Mucosa of rectum (tissue), 2 donors: ENCODE measurements around the gene HYAL3.

ENCODE experiments used
- H3K27ac ChIP-seq, 2 donors: one replicate each; pipeline ENCODE4 v1.7.0; 2013; ENCODE audit warnings: inconsistent platforms in 2 of 2, low read depth in 2 of 2, low read length in 2 of 2
- H3K27me3 ChIP-seq, 2 donors: one replicate each; pipeline ENCODE4 v1.7.0; 2013; ENCODE audit warnings: low read length in 2 of 2; ENCODE audit not compliant: control insufficient read depth in 2 of 2, insufficient read depth in 2 of 2
- H3K36me3 ChIP-seq, 2 donors: one replicate each; pipeline ENCODE4 v1.7.0; 2013; ENCODE audit warnings: low read length in 2 of 2; ENCODE audit not compliant: control insufficient read depth in 2 of 2, insufficient read depth in 2 of 2
- H3K4me1 ChIP-seq, 2 donors: one replicate each; pipeline ENCODE4 v1.7.0; 2013; ENCODE audit warnings: low read length in 2 of 2, mild to moderate bottlenecking in 1 of 2; ENCODE audit not compliant: control insufficient read depth in 2 of 2, insufficient read depth in 2 of 2
- H3K4me3 ChIP-seq, 2 donors: one replicate each; pipeline ENCODE4 v1.7.0; 2013; ENCODE audit warnings: low read length in 2 of 2
- H3K9ac ChIP-seq, 2 donors: one replicate each; pipeline ENCODE4 v1.7.0; 2013; ENCODE audit warnings: low read length in 2 of 2, low read depth in 1 of 2, mild to moderate bottlenecking in 1 of 2
- H3K9me3 ChIP-seq, 2 donors: one replicate each; pipeline ENCODE4 v1.7.0; 2013; ENCODE audit warnings: low read length in 2 of 2; ENCODE audit not compliant: control insufficient read depth in 2 of 2
- donor health status: healthy.
- donor health status: Normal muscosa, but diverticular disease.

HYAL3 gene

GRCh38 chr3:50270422-50271224 is 28.6 kb downstream of the HYAL3 start:
- H3K27me3 ChIP-seq: peaks cover 0 to 7% of the 10 kb centered on the region in 2 donors
- H3K9me3 ChIP-seq: no peaks in the 10 kb centered on the region
- H3K9ac ChIP-seq: peak overlapping the region; percentile 60 to 93
- peak overlapping the region; percentile 30 to 79 for H3K4me3 ChIP-seq
- H3K27ac ChIP-seq: peak overlapping the region; percentile 96 to 97
- peaks cover 62 to 69% of the 10 kb centered on the region in 2 donors for H3K4me1 ChIP-seq
- H3K36me3 ChIP-seq: peaks cover 0 to 5% of the 10 kb centered on the region in 2 donors

GRCh38 chr3:50269977-50270413 is 29.2 kb downstream of the HYAL3 start:
- Histone ChIP-seq H3K4me3 (peak overlapping the region; percentile 71 to 79), H3K27ac (peak overlapping the region; percentile 96 to 97)

GRCh38 chr3:50269460-50269859 is 29.7 kb downstream of the HYAL3 start:
- Histone ChIP-seq H3K9me3 (no peaks in the 10 kb centered on the region), H3K4me3 (peak overlapping the region; percentile 71 to 79), H3K27ac (peak overlapping the region; percentile 96 to 97), H3K4me1 (peaks cover 71 to 78% of the 10 kb centered on the region in 2 donors), H3K36me3 (peaks cover 0 to 3% of the 10 kb centered on the region in 2 donors), H3K27me3 (peaks cover 0 to 3% of the 10 kb centered on the region in 2 donors), H3K9ac (peak overlapping the region; percentile 93 to 94)

More at GRCh38 chr3:50269977-50270413, 29.2 kb downstream of the HYAL3 start:
- Histone ChIP-seq H3K9ac (peak overlapping the region; percentile 93 to 94), H3K36me3 (peaks cover 0 to 5% of the 10 kb centered on the region in 2 donors), H3K27me3 (peaks cover 0 to 5% of the 10 kb centered on the region in 2 donors), H3K9me3 (no peaks in the 10 kb centered on the region), H3K4me1 (peaks cover 68 to 75% of the 10 kb centered on the region in 2 donors)

- Histone ChIP-seq H3K9me3 (no peaks in the 10 kb centered on the region), H3K4me3 (peak within 1 kb of the TSS; percentile 71 to 79), H3K27me3 (peaks cover 0 to 1% of the 10 kb centered on the region in 2 donors), H3K4me1 (peaks cover 70 to 79% of the 10 kb centered on the region in 2 donors), H3K27ac (peak within 1 kb of the TSS; percentile 96 to 97), H3K9ac (peak within 1 kb of the TSS; percentile 93 to 94), H3K36me3 (peaks cover 0 to 3% of the 10 kb centered on the region in 2 donors)
Measured at GRCh38 chr3:50268703-50269451, 30.3 kb downstream of the HYAL3 start, which contains the start of gene SEMA3B. Gene SEMA3B (plus strand): TSS chr3:50269147. CDS start chr3:50269241, 94 bp downstream.

- peaks cover 66 to 75% of the 10 kb centered on the region in 2 donors for H3K4me1 ChIP-seq
- H3K27me3 ChIP-seq: no peaks in the 10 kb centered on the region
- peak overlapping the region; percentile 75 to 93 for H3K9ac ChIP-seq
- H3K4me3 ChIP-seq: peak overlapping the region; percentile 71 to 79
- peaks cover 0 to 3% of the 10 kb centered on the region in 2 donors for H3K36me3 ChIP-seq
- peak overlapping the region; percentile 96 to 97 for H3K27ac ChIP-seq
- no peaks in the 10 kb centered on the region for H3K9me3 ChIP-seq
Measured at GRCh38 chr3:50268276-50268675, 30.9 kb downstream of the HYAL3 start.

- Histone ChIP-seq H3K36me3 (peaks cover 0 to 3% of the 10 kb centered on the region in 2 donors), H3K27ac (peak overlapping the region; percentile 96 to 97), H3K9me3 (no peaks in the 10 kb centered on the region), H3K27me3 (no peaks in the 10 kb centered on the region), H3K4me1 (peaks cover 62 to 69% of the 10 kb centered on the region in 2 donors), H3K4me3 (peak overlapping the region; percentile 63 to 79), H3K9ac (peak overlapping the region; percentile 88 to 93)
Measured at GRCh38 chr3:50267280-50267913, 31.8 kb downstream of the HYAL3 start.

GRCh38 chr3:50266836-50267235 is 32.4 kb downstream of the HYAL3 start:
- Histone ChIP-seq H3K9me3 (no peaks in the 10 kb centered on the region), H3K9ac (peak overlapping the region; percentile 88 to 93), H3K4me1 (peaks cover 61 to 69% of the 10 kb centered on the region in 2 donors)

GRCh38 chr3:50266017-50266416 is 33.2 kb downstream of the HYAL3 start:
- Histone ChIP-seq H3K27ac (peak overlapping the region; percentile 96 to 97), H3K4me1 (peaks cover 57 to 63% of the 10 kb centered on the region in 2 donors), H3K36me3 (no peaks in the 10 kb centered on the region), H3K27me3 (no peaks in the 10 kb centered on the region), H3K9ac (peak overlapping the region in 1 of 2 donors; percentile 93), H3K9me3 (no peaks in the 10 kb centered on the region), H3K4me3 (peak overlapping the region in 1 of 2 donors; percentile 72)

More at GRCh38 chr3:50266836-50267235, 32.4 kb downstream of the HYAL3 start:
- H3K36me3 ChIP-seq: peaks cover 0 to 3% of the 10 kb centered on the region in 2 donors
- H3K27ac ChIP-seq: peak overlapping the region; percentile 96 to 97
- H3K4me3 ChIP-seq: peak overlapping the region; percentile 63 to 72
- H3K27me3 ChIP-seq: no peaks in the 10 kb centered on the region

- H3K9me3 ChIP-seq: no peaks in the 10 kb centered on the region
Measured at GRCh38 chr3:50265571-50265970, 33.6 kb downstream of the HYAL3 start.

More at GRCh38 chr3:50265571-50265970, 33.6 kb downstream of the HYAL3 start:
- Histone ChIP-seq H3K9ac (peak overlapping the region in 1 of 2 donors; percentile 36), H3K4me1 (peaks cover 57 to 63% of the 10 kb centered on the region in 2 donors), H3K4me3 (no peak overlapping the region), H3K36me3 (no peaks in the 10 kb centered on the region), H3K27ac (peak overlapping the region; percentile 96 to 97), H3K27me3 (no peaks in the 10 kb centered on the region)
